ENCODE measurements around the gene DENND10. TPM values are rescaled to one million over a fixed set of nuclear protein-coding genes. Genes with fewer than 3 reads are reported as not detected.
"Not testable (repeated sequence)": the region's sequence is repeated elsewhere in the genome, so short reads cannot be mapped to it uniquely, and the experiment has no call there.

Gene DENND10
- polyA plus RNA-seq, 1 experiment = 107 TPM

DNA sequence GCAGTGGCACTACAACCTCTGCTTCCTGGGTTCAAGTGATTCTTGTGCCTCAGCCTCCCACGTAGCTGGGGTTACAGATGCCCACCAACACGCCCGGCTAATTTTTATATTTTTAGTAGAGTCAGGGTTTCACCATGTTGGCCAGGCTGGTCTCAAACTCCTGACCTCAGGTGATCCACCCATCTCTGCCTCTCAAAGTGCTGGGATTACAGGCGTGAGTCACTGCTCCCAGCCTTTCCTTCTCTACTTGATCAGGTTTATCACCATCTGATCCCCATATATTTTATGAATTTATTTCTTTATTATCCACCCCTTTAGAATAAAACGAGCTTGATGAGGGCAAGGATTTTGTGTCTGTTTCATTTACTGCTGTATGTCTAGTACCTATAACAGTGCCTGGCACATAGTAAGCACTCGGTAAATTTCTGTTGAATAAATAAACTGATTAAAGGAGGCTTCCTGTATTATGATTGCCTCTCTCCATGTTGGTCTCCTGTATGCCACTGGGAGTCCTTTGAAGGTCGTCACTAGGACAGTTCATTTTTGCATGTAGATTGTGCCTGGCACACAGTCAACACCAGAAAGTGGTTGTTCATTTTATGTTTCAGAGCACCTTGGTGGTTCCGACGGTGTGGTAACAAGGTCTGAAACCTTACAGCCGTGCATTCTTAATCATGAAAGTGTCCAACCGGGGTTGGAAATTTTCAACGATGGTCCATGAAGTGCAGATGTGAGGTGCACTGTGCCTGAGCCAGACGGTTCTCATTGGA is 13.7 kb upstream of the DENND10 start:
- Histone ChIP-seq H3K9me3 (ENCODE audit: control insufficient read depth, insufficient read depth, low read length) (no peaks in the 10 kb centered on the region), H3K27ac (ENCODE audit: low read depth, low read length) (no peak overlapping the region), H3K4me3 (ENCODE audit: low read depth, low read length) (no peak overlapping the region), H3K27me3 (ENCODE audit: control insufficient read depth, insufficient read depth, low read length) (no peaks in the 10 kb centered on the region)
- ChIA-PET CTCF (interaction anchor here (1.2 kb wide), 1 partner anchor 109 kb away, joined by 3 read pairs; no protein-coding TSS in a partner anchor), POLR2A (no interaction called here)
- TF ChIP-seq CTCF (IDR thresholded peaks at IDR 0.05; ENCODE audit: low read depth, low read length) = no peak
- DNase-seq (ENCODE audit: low read depth, low spot score) = no peak

- no peak overlapping the region for H3K4me3 ChIP-seq (ENCODE audit: low read depth, low read length)
- H3K27me3 ChIP-seq (ENCODE audit: control insufficient read depth, insufficient read depth, low read length) = no peaks in the 10 kb centered on the region
- no peak overlapping the region for H3K27ac ChIP-seq (ENCODE audit: low read depth, low read length)
- ChIA-PET CTCF (interaction anchor here (0.5 to 1.2 kb wide), 2 partner anchors 108 to 523 kb away, joined by 3 read pairs; no protein-coding TSS in a partner anchor), POLR2A (interaction anchor here (0.7 kb wide), 1 partner anchor 10 kb away, joined by 4 read pairs; no protein-coding TSS in a partner anchor)
- DNase-seq (ENCODE audit: low read depth, low spot score) = no peak
- no peaks in the 10 kb centered on the region for H3K9me3 ChIP-seq (ENCODE audit: control insufficient read depth, insufficient read depth, low read length)
- no peak for TF ChIP-seq CTCF (IDR thresholded peaks at IDR 0.05; ENCODE audit: low read depth, low read length)
These were observed 12.9 kb upstream of the DENND10 start for GRCh38 chr10:119090968-119091367.

- DNase-seq (ENCODE audit: low read depth, low spot score) = no peak
- Histone ChIP-seq H3K27ac (ENCODE audit: low read depth, low read length) (no peak overlapping the region), H3K4me3 (ENCODE audit: low read depth, low read length) (no peak overlapping the region), H3K27me3 (ENCODE audit: control insufficient read depth, insufficient read depth, low read length) (no peaks in the 10 kb centered on the region), H3K9me3 (ENCODE audit: control insufficient read depth, insufficient read depth, low read length) (no peaks in the 10 kb centered on the region)
- no peak for TF ChIP-seq CTCF (IDR thresholded peaks at IDR 0.05; ENCODE audit: low read depth, low read length)
- CTCF ChIA-PET = no interaction called here
- POLR2A ChIA-PET = no interaction called here
These were observed 8.3 kb upstream of the DENND10 start for GRCh38 chr10:119095640-119096039.

DNA sequence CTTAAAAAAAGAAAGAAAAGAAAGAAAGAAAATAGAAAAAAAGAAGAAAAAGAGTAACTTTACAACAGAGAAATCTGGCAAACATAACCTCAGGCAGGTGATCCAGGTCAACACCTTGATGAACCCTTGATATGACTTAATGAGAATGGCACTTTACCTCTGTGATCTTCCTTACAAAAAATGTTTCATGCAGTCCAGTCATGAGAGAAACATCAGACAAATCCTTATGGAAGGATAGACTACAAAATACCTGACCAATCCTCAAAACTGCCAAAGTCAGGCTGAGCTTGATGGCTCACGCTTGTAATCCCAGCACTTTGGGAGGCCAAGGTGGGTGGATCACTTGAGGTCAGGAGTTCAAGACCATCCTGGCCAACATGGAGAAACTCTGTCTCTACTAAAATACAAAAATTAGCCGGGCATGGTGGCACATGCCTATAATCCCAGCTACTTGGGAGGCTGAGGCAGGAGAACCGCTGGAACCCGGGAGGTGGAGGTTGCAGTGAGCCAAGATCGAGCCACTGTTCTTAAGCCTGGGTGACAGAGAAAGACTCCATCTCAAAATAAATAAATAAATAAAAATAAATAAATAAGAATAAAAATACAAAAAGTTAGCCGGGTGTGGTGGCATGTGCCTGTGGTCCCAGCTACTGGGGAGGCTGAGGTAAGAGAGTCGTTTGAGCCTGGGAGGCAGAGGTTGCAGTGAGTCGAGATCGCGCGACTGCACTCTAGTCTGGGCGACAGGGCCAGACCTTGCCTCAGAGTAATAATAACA is 7.1 kb upstream of the DENND10 start:
- DNase-seq (ENCODE audit: low read depth, low spot score); H3K27me3 ChIP-seq (ENCODE audit: control insufficient read depth, insufficient read depth, low read length); H3K4me3 ChIP-seq (ENCODE audit: low read depth, low read length); CTCF ChIA-PET; POLR2A ChIA-PET; H3K9me3 ChIP-seq (ENCODE audit: control insufficient read depth, insufficient read depth, low read length); H3K27ac ChIP-seq (ENCODE audit: low read depth, low read length): not testable (repeated sequence)

- Histone ChIP-seq H3K9me3 (ENCODE audit: control insufficient read depth, insufficient read depth, low read length) (no peaks in the 10 kb centered on the region), H3K4me3 (ENCODE audit: low read depth, low read length) (no peak overlapping the region), H3K27me3 (ENCODE audit: control insufficient read depth, insufficient read depth, low read length) (no peaks in the 10 kb centered on the region), H3K27ac (ENCODE audit: low read depth, low read length) (no peak overlapping the region)
- no peak for DNase-seq (ENCODE audit: low read depth, low spot score)
- ChIA-PET POLR2A (no interaction called here), CTCF (no interaction called here)
- no peak for TF ChIP-seq CTCF (IDR thresholded peaks at IDR 0.05; ENCODE audit: low read depth, low read length)
These were observed 5.3 kb upstream of the DENND10 start for GRCh38 chr10:119098576-119098975.

Measured in AG04450 (cell line).